Mucosa of stomach (tissue), 1 donor: ENCODE results near the gene SHROOM4.

Experiments
- H3K27me3 ChIP-seq: one replicate; pipeline ENCODE4 v1.7.0; 2013; ENCODE audit warnings: mild to moderate bottlenecking, low read length; ENCODE audit not compliant: control insufficient read depth, insufficient read depth
- H3K36me3 ChIP-seq: one replicate; pipeline ENCODE4 v1.7.0; 2013; ENCODE audit warnings: low read length; ENCODE audit not compliant: control insufficient read depth, insufficient read depth
- H3K4me1 ChIP-seq: one replicate; pipeline ENCODE4 v1.7.0; 2013; ENCODE audit warnings: mild to moderate bottlenecking, low read length; ENCODE audit not compliant: control insufficient read depth, insufficient read depth
- H3K4me3 ChIP-seq: one replicate; pipeline ENCODE4 v1.7.0; 2013; ENCODE audit warnings: low read length
- H3K9ac ChIP-seq: one replicate; pipeline ENCODE4 v1.7.0; 2013; ENCODE audit warnings: mild to moderate bottlenecking, low read length, moderate library complexity
- H3K9me3 ChIP-seq: one replicate; pipeline ENCODE4 v1.7.0; 2013; ENCODE audit warnings: mild to moderate bottlenecking, low read length, moderate library complexity; ENCODE audit not compliant: control insufficient read depth
- donor health status: Pancreatic carcinoma.

SHROOM4 gene

GRCh38 chrX:50723006-50723405 lies 91.0 kb downstream of the SHROOM4 start:
- no peak overlapping the region for H3K4me3 ChIP-seq
- no peaks in the 10 kb centered on the region for H3K9me3 ChIP-seq
- no peak overlapping the region for H3K9ac ChIP-seq
- H3K4me1 ChIP-seq: no peaks in the 10 kb centered on the region
- H3K27me3 ChIP-seq: no peaks in the 10 kb centered on the region
- no peaks in the 10 kb centered on the region for H3K36me3 ChIP-seq

- no peak overlapping the region for H3K4me3 ChIP-seq
- no peaks in the 10 kb centered on the region for H3K36me3 ChIP-seq
- H3K9ac ChIP-seq: no peak overlapping the region
- no peaks in the 10 kb centered on the region for H3K9me3 ChIP-seq
- H3K4me1 ChIP-seq: no peaks in the 10 kb centered on the region
- H3K27me3 ChIP-seq: no peaks in the 10 kb centered on the region
Observed at GRCh38 chrX:50721764-50722521, 92.1 kb downstream of the SHROOM4 start.

DNA sequence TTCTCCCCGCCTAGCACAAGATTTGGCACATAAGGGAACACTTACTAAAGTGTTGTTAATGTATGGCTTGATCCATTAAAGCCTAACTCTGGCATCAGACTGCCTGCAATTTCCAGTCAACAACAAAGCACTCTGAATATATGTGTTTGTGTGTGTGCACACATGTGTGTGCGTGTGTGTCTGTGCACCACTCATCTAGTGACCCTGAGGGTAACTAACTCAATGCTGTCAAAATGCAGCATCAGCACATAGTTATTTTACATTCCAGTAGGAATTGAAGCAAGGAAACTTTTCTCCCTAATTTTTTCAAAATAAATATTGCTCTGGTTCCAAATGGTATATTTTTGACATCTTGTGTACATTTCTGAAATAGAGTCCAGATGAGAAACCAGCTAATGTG lies 94.4 kb downstream of the SHROOM4 start:
- no peaks in the 10 kb centered on the region for H3K9me3 ChIP-seq
- no peaks in the 10 kb centered on the region for H3K4me1 ChIP-seq
- H3K9ac ChIP-seq: no peak overlapping the region
- no peaks in the 10 kb centered on the region for H3K27me3 ChIP-seq
- H3K36me3 ChIP-seq: no peaks in the 10 kb centered on the region
- H3K4me3 ChIP-seq: no peak overlapping the region

DNA sequence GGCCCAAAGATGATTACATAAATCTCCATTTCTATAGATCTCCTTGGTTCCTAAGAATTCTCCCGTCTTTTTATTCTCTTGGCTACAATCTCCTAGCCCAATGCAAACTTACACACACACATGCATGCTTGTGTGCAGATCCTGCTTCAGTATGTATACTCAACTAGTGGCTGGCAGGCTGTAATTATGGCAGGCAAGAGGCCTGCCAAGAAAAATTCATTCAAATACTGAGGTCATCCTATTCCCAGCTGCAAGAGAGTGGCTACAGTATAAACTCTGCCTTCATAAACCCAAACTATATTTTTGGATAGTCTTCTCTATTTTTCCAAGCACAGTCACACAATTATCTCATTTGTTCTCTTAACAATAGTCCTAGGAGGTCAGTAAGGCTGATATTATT lies 95.2 kb downstream of the SHROOM4 start:
- Histone ChIP-seq H3K27me3 (no peaks in the 10 kb centered on the region), H3K4me3 (no peak overlapping the region), H3K9me3 (no peaks in the 10 kb centered on the region), H3K4me1 (no peaks in the 10 kb centered on the region), H3K36me3 (no peaks in the 10 kb centered on the region), H3K9ac (no peak overlapping the region)

DNA sequence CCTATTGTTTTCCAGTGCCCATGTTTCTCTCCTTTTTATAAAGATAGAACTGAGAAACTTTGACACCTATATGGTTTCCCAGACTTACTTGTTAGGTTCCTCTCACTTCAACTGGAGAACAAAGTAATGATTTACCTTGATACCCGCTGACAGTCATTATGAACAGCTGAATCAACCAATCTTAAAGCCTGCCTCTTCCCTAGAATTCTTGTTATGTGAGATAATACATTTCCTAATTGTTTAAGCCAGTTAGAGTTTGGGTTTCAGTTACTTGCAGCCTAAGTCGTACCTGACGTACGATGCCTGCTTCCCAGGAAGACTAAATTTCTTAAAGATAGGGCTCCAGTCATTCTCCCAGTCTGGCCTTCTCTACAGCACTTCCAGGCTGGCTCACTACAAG lies 97.3 kb downstream of the SHROOM4 start:
- no peaks in the 10 kb centered on the region for H3K36me3 ChIP-seq
- H3K4me1 ChIP-seq: no peaks in the 10 kb centered on the region
- no peak overlapping the region for H3K4me3 ChIP-seq
- no peaks in the 10 kb centered on the region for H3K27me3 ChIP-seq
- no peaks in the 10 kb centered on the region for H3K9me3 ChIP-seq
- no peak overlapping the region for H3K9ac ChIP-seq

DNA sequence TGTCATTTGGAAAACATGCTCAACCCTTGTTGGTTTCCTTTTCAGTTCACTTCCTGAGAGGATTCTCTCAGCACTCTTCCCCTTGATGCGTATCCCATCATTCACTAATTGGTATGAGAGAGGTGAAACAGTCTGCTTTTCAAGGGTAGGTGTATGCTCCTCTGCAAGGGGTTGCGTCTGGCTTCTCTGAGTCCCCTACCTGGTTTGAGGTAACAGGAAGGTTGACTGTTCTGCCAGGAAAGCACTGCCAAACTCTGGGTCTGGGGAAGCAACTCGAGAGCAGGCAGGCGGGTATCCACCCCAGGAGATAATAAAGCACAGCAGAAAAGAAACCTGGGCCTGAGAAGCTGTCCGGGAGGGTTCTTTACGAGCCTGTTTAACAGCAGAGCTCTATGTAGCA lies 101.2 kb downstream of the SHROOM4 start:
- H3K4me3 ChIP-seq: no peak overlapping the region
- H3K36me3 ChIP-seq: no peaks in the 10 kb centered on the region
- H3K27me3 ChIP-seq: no peaks in the 10 kb centered on the region
- no peaks in the 10 kb centered on the region for H3K4me1 ChIP-seq
- no peaks in the 10 kb centered on the region for H3K9me3 ChIP-seq
- H3K9ac ChIP-seq: no peak overlapping the region

GRCh38 chrX:50711907-50712306 lies 102.1 kb downstream of the SHROOM4 start:
- Histone ChIP-seq H3K9me3 (no peaks in the 10 kb centered on the region), H3K36me3 (no peaks in the 10 kb centered on the region), H3K9ac (no peak overlapping the region), H3K4me1 (no peaks in the 10 kb centered on the region), H3K4me3 (no peak overlapping the region), H3K27me3 (no peaks in the 10 kb centered on the region)

- Histone ChIP-seq H3K9ac (no peak overlapping the region), H3K4me1 (no peaks in the 10 kb centered on the region), H3K27me3 (no peaks in the 10 kb centered on the region), H3K36me3 (no peaks in the 10 kb centered on the region), H3K4me3 (no peak overlapping the region), H3K9me3 (no peaks in the 10 kb centered on the region)
Observed at GRCh38 chrX:50707955-50708699, 105.9 kb downstream of the SHROOM4 start.

DNA sequence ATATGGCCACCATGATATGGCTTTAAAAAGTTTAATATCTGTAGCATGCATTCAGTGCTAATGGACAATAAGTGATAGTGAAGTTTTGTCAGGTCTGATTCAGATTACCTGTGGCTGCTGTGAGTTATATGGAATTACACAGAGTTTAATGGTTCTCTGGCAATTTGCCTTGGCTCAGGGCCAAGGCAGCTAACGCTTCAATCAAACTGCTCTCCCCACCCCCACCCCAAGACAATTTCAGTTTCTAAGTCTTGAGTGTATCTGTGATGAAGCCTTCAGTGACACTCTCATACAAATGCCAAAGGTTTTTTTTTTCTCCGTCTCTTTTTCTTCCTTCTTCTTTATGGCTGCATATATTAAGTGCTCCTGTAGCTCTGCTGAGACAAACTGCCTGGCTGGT lies 106.6 kb downstream of the SHROOM4 start:
- H3K4me1 ChIP-seq: no peaks in the 10 kb centered on the region
- no peaks in the 10 kb centered on the region for H3K27me3 ChIP-seq
- H3K9me3 ChIP-seq: no peaks in the 10 kb centered on the region
- H3K4me3 ChIP-seq: no peak overlapping the region
- no peaks in the 10 kb centered on the region for H3K36me3 ChIP-seq
- no peak overlapping the region for H3K9ac ChIP-seq

- no peaks in the 10 kb centered on the region for H3K9me3 ChIP-seq
- no peak overlapping the region for H3K9ac ChIP-seq
- no peaks in the 10 kb centered on the region for H3K27me3 ChIP-seq
- no peaks in the 10 kb centered on the region for H3K4me1 ChIP-seq
- no peak overlapping the region for H3K4me3 ChIP-seq
- no peaks in the 10 kb centered on the region for H3K36me3 ChIP-seq
Observed at GRCh38 chrX:50705042-50705441, 109.0 kb downstream of the SHROOM4 start.

GRCh38 chrX:50704360-50704759 lies 109.6 kb downstream of the SHROOM4 start:
- H3K9me3 ChIP-seq: no peaks in the 10 kb centered on the region
- no peak overlapping the region for H3K4me3 ChIP-seq
- H3K9ac ChIP-seq: no peak overlapping the region
- no peaks in the 10 kb centered on the region for H3K36me3 ChIP-seq
- H3K4me1 ChIP-seq: no peaks in the 10 kb centered on the region
- H3K27me3 ChIP-seq: no peaks in the 10 kb centered on the region

DNA sequence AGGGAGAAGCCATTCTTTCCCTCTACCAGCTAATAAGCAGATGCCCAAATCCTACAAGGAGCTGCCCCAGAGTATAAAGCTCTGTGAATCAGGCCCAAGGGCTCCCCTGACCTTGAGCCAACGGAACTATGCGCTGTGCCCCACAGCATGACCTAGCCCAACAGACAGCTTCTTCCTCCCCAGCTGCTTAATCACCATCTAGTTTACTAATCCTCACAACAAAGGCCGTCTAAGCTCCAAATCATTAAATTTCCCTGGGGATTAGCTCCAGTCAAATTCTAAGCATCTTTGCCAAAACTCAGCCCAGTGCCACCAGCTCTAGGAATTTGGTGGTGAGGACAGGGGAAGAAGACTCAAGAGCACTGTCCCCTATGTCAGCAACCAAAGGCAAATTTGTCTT lies 113.1 kb downstream of the SHROOM4 start:
- H3K9ac ChIP-seq: no peak overlapping the region
- no peak overlapping the region for H3K4me3 ChIP-seq
- no peaks in the 10 kb centered on the region for H3K9me3 ChIP-seq
- no peaks in the 10 kb centered on the region for H3K27me3 ChIP-seq
- H3K36me3 ChIP-seq: no peaks in the 10 kb centered on the region
- H3K4me1 ChIP-seq: no peaks in the 10 kb centered on the region
